Non-pigmented ciliary epithelial cell (primary cell): Measurements from ENCODE around the gene CR1.
"Not testable (repeated sequence)": the region's sequence is repeated elsewhere in the genome, so short reads cannot be mapped to it uniquely, and the experiment has no call there.

Experiments
- DNase-seq: peaks from one replicate; pipeline ENCODE4 v3.0.0-alpha.2; 2010; ENCODE audit warnings: low read depth

CR1 gene

DNA sequence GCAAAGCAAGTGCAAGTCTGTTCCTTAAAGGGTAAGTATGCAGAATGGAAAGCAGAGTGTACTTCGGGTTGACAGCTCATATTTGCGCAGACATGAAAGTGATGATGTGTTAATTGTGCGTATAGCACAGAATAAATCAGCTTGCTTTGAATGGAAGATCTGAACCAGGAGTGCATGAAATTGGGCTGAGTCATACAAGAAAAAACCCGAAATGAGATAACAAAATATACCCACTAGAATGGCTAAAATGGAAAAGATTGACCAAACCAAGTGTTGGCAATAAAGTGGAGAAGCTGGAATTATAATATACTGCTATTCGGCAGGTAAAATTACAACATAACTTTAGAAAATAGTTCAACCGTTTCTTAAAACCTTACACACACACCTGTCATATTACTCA is 177.4 kb downstream of the CR1 start:
- DNase-seq: no peak

DNA sequence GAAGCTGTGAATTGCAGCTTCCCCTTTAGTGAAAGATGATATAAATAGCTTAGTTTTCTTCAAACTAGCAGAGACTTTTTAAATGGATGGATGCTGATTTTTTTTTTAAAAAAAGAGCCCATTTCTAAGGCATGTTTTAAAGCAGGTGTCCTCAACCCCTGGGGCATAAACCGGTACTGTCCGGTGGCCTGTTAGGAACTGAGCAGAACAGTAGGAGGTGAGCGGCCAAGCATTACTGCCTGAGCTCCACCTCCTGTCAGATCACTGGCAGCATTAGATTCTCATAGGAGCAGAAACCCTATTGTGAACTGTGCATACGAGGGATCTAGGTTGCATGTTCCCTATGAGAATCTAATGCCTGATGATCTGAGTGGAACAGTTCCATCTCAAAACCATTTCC is 180.2 kb downstream of the CR1 start:
- no peak for DNase-seq

DNA sequence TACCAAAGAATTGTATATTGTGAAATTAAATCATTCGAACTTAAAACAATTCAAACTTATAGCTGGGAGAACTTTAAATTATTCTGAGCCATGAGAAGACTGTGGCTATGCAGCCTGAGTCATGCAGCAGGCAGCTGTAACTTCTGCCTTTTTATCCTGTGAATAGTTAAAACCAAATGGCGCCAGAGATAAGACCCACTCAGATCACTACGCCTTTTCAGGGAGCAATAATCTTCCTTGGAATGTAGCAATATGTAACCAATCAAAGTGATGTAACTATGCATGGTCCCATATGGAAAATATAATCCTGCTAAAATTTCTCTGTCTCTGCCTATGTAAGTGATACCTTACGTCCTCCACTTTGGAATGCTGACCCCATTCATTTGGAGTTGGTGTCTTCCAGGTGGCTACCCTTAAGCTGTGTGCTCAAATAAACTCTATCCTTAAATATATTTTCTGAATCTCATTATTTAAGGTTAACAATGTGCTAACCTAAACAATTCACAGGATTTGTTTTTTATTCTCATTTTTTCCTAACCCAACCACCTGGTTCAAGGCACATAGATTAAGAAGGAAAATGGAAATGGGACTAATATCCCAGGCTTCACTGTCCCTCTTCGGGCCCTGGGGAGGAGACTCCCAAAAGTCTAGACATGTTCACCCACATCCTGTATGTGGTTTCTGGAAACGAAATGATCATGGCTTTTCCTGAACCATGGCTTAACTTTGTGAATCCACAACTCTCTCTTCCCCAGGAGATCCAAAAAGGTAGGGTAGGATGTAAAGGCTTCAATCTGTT is 184.8 kb downstream of the CR1 start:
- peak; percentile 41 for DNase-seq

DNA sequence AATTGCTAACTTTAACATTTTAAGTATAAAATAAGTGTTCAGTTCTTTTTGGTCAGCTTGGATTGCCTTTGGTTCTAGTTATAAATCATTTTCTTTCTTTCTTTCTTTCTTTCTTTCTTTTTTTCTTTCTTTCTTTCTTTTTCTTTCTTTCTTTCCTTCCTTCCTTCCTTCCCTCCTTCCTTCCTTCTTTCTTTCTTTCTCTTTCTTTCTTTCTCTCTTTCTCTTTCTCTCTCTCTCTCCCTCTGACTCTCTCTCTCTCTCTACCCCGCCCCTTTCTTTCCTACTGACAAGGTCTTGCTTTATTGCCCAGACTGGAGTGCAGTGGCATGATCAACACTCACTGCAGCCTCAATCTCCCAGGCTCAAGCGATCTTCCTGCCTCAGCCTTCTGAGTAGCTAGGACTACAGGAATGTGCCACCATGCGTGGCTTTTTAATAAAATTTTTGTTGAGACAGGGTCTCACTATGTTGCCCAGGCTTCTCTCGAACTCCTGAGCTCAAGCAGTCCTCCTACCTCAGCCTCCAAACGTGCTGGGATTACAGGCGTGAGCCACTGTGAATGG is 187.0 kb downstream of the CR1 start:
- DNase-seq: not testable (repeated sequence)

DNA sequence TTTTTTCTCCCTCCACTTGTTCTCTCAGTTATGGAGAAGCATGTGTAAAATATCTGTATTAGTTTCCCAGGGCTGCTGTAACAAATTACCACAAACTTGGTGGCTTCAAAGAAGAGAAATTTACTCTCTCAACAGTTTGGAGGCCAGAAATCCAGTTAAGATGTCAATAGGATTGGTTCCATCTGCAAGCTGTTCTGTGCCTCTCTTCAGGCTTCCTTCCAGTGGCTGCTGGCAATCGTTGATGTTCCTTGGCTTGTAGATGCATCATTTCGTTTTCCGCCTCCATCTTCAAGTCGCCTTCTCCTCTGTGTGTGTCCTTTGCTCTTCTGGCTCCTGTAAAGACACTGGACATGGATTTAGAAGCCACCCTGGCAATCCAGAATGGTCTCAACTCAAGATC is 194.6 kb downstream of the CR1 start:
- DNase-seq: not testable (repeated sequence)

DNA sequence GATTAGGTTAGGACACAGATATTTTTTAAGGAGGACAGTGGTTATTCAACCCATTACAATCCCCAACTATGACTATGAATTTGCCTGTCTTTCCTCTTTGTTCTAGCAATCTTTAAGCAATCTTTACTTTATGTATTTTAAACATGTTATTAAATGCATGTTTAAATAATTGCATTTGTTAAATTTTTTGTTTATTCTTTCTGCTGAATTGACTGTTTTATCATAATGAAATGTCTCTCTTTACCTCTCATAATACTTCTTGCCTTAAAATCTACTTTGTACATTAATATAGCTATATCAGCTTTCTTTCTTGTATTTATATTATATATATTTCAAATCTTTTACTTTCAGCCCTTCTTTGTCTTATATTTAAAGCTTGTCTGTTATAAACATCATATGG is 195.1 kb downstream of the CR1 start:
- no peak for DNase-seq
